Esophagus muscularis mucosa (tissue), 4 donors: Measurements from ENCODE around the gene FHL2. TPM values are rescaled to one million over a fixed set of nuclear protein-coding genes. Genes with fewer than 3 reads are reported as not detected.

Experiments used
- DNase-seq: peaks from one replicate; pipeline ENCODE4 v3.0.0-alpha.2; 2017; ENCODE audit errors: extremely low spot score
- H3K27ac ChIP-seq, 4 donors: fragments of 200-600 bp; sonication (generic); replicated peaks in 1 of 4; 1 replicate in 3 of 4; 2 replicates in 1 of 4; pipeline ENCODE4 v1.5.1; 2016 to 2019; ENCODE audit warnings: mild to moderate bottlenecking in 1 of 4
- H3K27me3 ChIP-seq, 4 donors: fragments of 200-600 bp; sonication (generic); one replicate each; pipeline versions ENCODE4 v1.5.1 to v1.6.0; 2016 to 2019
- H3K36me3 ChIP-seq, 4 donors: fragments of 200-600 bp; sonication (generic); one replicate each; pipeline ENCODE4 v1.5.1; 2016 to 2019
- H3K4me1 ChIP-seq, 4 donors: fragments of 200-600 bp; sonication (generic); one replicate each; pipeline ENCODE4 v1.5.1; 2016 to 2019
- H3K4me3 ChIP-seq, 4 donors: fragments of 200-600 bp; sonication (generic); 1 replicate in 2 of 4; 2 replicates in 2 of 4; pipeline ENCODE4 v1.5.1; 2016 to 2019; ENCODE audit warnings: mild to moderate bottlenecking in 4 of 4, moderate library complexity in 1 of 4
- H3K9me3 ChIP-seq, 4 donors: fragments of 200-600 bp; sonication (generic); 1 replicate in 3 of 4; 2 replicates in 1 of 4; pipeline ENCODE4 v1.5.1; 2016 to 2019
- CTCF ChIP-seq, 3 experiments: fragments of 200-600 bp in 2 of 3; fragments of 450-650 bp in 1 of 3; sonication (generic) in 2 of 3; IDR thresholded peaks; one replicate each; pipeline ENCODE4 v1.5.1; 2017 to 2019; ENCODE audit warnings: antibody characterized with exemption in 3 of 3, mild to moderate bottlenecking in 2 of 3, moderate library complexity in 1 of 3
- EP300 ChIP-seq: sonication (generic); formaldehyde crosslinking; IDR thresholded peaks from one replicate; pipeline ENCODE4 v1.6.1; 2017; ENCODE audit warnings: antibody characterized with exemption
- POLR2A ChIP-seq: fragments of 450-650 bp; IDR thresholded peaks from one replicate; pipeline ENCODE4 v1.6.1; 2017; ENCODE audit warnings: antibody characterized with exemption, moderate library complexity, mild to moderate bottlenecking, low read depth
- POLR2AphosphoS5 ChIP-seq, 2 donors: sonication (generic); formaldehyde crosslinking; IDR thresholded peaks; one replicate each; pipeline ENCODE4 v1.6.1; 2017; ENCODE audit warnings: antibody characterized with exemption in 2 of 2
- WGBS: methylation state at CpG from one replicate; pipeline ENCODE4 v1.1.5; 2018; 5-methylcytosine and 5-hydroxymethylcytosine counted together
- intact Hi-C: fragments of 100-400 bp; cut with DNase I; formaldehyde crosslinking; loops from one replicate; pipeline ENCODE4 v1.15.1; 2023
- total RNA-seq, 4 donors: library from RNA; depleted of rRNA; stranded (reverse); fragments of >200 nt; gene quantifications; one replicate each; pipeline versions ENCODE4 v1.1.0 to v1.2.1, GENCODE V29; 2016

Gene FHL2
- total RNA-seq, 4 donors from 2014 or later = 81.8 to 114 (median 87.9) TPM

DNA sequence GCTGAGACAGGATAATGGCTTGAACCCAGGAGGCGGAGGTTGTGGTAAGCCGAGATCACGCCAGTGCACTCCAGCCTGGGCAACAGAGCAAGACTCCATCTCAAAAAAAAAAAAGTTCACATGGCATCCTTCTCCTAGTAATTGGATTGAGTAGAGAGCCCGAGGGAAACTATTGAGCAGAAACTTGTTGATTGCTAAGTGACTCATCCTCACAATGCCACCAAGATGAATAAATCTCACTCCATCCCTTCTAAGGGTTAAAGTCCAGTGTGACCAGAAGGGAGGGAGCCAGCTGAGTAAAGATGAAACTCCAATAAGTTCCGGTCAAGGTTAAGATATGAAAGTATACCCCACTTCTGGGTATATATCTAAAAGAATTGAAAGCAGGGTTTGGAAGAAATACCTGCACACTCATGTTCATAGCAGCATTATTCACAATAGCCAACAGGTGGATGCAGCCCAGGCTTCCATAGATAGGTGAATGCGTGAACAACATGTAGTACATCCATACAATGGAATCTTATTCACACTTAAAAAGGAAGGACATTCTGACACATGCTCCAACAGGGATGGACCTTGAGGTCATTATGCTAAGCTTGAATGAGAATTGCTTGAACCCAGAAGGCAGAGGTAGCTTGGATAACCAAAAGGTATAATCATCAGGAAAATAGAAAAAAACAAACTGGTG is 13.0 kb upstream of the FHL2 start:
- no peaks in the 10 kb centered on the region for H3K27me3 ChIP-seq
- H3K36me3 ChIP-seq = peaks cover 0 to 9% (median 0%) of the 10 kb centered on the region in 4 donors
- no peak for DNase-seq
- H3K4me1 ChIP-seq = peaks cover 24 to 42% (median 27%) of the 10 kb centered on the region in 4 donors
- no peak overlapping the region for H3K4me3 ChIP-seq
- no peaks in the 10 kb centered on the region for H3K9me3 ChIP-seq
- 94% methylated on average over 6 of the region's 6 CpGs for WGBS
- intact Hi-C loops = no loop called here
- TF ChIP-seq POLR2A = no peak
- TF ChIP-seq EP300 = no peak
- TF ChIP-seq POLR2AphosphoS5 (IDR thresholded peaks at IDR 0.05) = no peak
- no peak for TF ChIP-seq CTCF (IDR thresholded peaks at IDR 0.05)
- no peak overlapping the region for H3K27ac ChIP-seq

DNA sequence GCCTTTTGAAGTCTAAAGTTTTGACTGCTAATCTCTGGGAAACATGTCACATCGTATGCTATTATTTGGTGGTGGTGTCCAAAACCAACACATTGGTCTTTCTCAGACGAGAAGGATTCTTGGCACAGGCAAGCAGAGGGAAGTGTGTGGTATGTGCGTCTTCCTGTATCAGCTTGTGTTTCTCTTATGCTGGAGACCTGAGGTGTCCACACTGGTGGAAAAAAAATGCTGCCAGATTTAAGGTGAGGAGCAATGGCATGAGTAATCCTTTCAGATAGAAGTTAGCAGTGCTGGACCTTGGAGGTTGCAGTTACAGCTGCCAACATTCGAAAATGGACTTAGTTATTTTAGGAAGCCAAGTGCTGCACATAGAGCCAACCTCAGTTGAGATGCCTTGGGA is 11.7 kb upstream of the FHL2 start:
- Histone ChIP-seq H3K27me3 (no peaks in the 10 kb centered on the region), H3K27ac (peak overlapping the region; percentile 62 to 81 (median 65)), H3K4me3 (no peak overlapping the region), H3K9me3 (no peaks in the 10 kb centered on the region), H3K4me1 (peaks cover 24 to 38% (median 27%) of the 10 kb centered on the region in 4 donors), H3K36me3 (peaks cover 0 to 9% (median 0%) of the 10 kb centered on the region in 4 donors)
- intact Hi-C loops = no loop called here
- DNase-seq = no peak
- WGBS = 9% methylated on average over 4 of the region's 4 CpGs
- TF ChIP-seq POLR2AphosphoS5 (IDR thresholded peaks at IDR 0.05) = peak; percentile 27 to 65
- no peak for TF ChIP-seq CTCF (IDR thresholded peaks at IDR 0.05)

- Histone ChIP-seq H3K9me3 (no peaks in the 10 kb centered on the region), H3K27ac (peak overlapping the region; percentile 62 to 81 (median 65)), H3K4me3 (no peak overlapping the region), H3K4me1 (peaks cover 24 to 32% (median 29%) of the 10 kb centered on the region in 4 donors), H3K36me3 (peaks cover 0 to 9% (median 0%) of the 10 kb centered on the region in 4 donors), H3K27me3 (no peaks in the 10 kb centered on the region)
- 25% methylated on average over 6 of the region's 6 CpGs for WGBS
- intact Hi-C loops = no loop called here
- TF ChIP-seq CTCF (IDR thresholded peaks at IDR 0.05) (no peak), POLR2AphosphoS5 (IDR thresholded peaks at IDR 0.05) (peak; percentile 76 to 80)
- no peak for DNase-seq
These were observed 10.9 kb upstream of the FHL2 start for GRCh38 chr2:105409717-105410116.

DNA sequence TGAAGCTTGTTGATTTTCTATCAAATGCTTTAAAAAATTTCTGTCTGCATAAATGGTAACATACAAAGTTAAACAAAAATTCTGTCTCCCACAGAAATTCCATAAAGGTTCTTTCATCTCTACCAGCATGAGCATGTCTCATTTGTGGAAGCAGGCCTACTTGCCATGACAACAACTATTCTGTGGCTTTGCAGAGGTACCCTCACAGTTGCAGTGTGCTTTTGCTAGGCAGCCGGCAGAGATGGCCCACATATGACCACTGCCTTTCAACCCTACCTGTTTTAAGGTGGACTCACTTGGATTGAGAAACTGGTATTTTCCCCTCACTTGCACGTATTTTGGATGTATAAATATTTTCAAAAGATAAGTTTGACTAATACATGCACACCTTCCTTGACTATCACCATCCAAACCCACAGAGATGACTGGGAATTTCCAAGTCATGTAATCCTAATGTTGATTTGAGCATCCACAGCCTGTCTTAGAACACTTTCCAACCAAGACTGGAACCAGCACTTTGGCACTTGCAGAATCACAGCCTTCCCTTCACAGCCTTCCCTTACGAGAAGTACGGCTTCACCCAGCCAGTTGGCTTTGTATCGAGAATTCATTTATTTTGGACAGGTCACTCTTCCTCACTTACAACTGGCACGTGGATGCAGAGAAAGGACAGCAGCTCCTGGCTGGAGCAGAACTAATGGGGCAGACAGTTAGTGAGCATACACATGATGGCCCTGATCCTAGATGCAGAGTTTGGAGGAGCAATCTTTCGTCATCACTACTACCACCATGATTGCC is 9.3 kb upstream of the FHL2 start:
- 78% methylated on average over 7 of the region's 7 CpGs for WGBS
- peak overlapping the region in 1 of 4 donors; percentile 81 for H3K27ac ChIP-seq
- intact Hi-C loops = no loop called here
- no peaks in the 10 kb centered on the region for H3K27me3 ChIP-seq
- peaks cover 29 to 41% (median 31%) of the 10 kb centered on the region in 4 donors for H3K4me1 ChIP-seq
- DNase-seq = no peak
- TF ChIP-seq CTCF (IDR thresholded peaks at IDR 0.05) (no peak), EP300 (no peak), POLR2AphosphoS5 (IDR thresholded peaks at IDR 0.05) (no peak), POLR2A (no peak)
- no peaks in the 10 kb centered on the region for H3K9me3 ChIP-seq
- H3K36me3 ChIP-seq = peaks cover 0 to 9% (median 0%) of the 10 kb centered on the region in 4 donors
- H3K4me3 ChIP-seq = no peak overlapping the region
